GM18508 (cell line): Measurements from ENCODE around the gene FMN1.
A peak's percentile ranks its signal among the peaks of the same experiment; 100 is the strongest.

Experiments used
- ATAC-seq: cut with Tn5 transposase; IDR thresholded peaks from one replicate; pipeline ENCODE4 v1.9.1; 2021; ENCODE audit warnings: moderate number of reproducible peaks; ENCODE audit not compliant: insufficient read depth, unreplicated experiment

The FMN1 gene

GRCh38 chr15:32908135-32908801 is 286.2 kb downstream of the FMN1 start:
- ATAC-seq = peak; percentile 81

GRCh38 chr15:32905481-32905880 is 289.0 kb downstream of the FMN1 start:
- ATAC-seq = no peak

- no peak for ATAC-seq
Observed at GRCh38 chr15:32904448-32904847, 290.1 kb downstream of the FMN1 start.

GRCh38 chr15:32903591-32904290 is 290.8 kb downstream of the FMN1 start:
- no peak for ATAC-seq

- ATAC-seq = no peak
Observed at GRCh38 chr15:32901995-32902394, 292.5 kb downstream of the FMN1 start.

- no peak for ATAC-seq
Observed at GRCh38 chr15:32901192-32901591, 293.3 kb downstream of the FMN1 start.

GRCh38 chr15:32899126-32899596 is 295.4 kb downstream of the FMN1 start:
- ATAC-seq = no peak

- no peak for ATAC-seq
Observed at GRCh38 chr15:32898414-32898813, 296.1 kb downstream of the FMN1 start.

- ATAC-seq = no peak
Observed at GRCh38 chr15:32893421-32893820, 301.1 kb downstream of the FMN1 start.

- ATAC-seq = no peak
Observed at GRCh38 chr15:32889214-32889613, 305.3 kb downstream of the FMN1 start.

- ATAC-seq = no peak
Observed at GRCh38 chr15:32888221-32888761, 306.2 kb downstream of the FMN1 start.

- no peak for ATAC-seq
Observed at GRCh38 chr15:32887090-32887489, 307.4 kb downstream of the FMN1 start.

GRCh38 chr15:32886459-32886858 is 308.1 kb downstream of the FMN1 start:
- ATAC-seq = no peak

- ATAC-seq = no peak
Observed at GRCh38 chr15:32885713-32886112, 308.8 kb downstream of the FMN1 start.

- no peak for ATAC-seq
Observed at GRCh38 chr15:32884146-32884545, 310.4 kb downstream of the FMN1 start.

GRCh38 chr15:32882955-32883354 is 311.6 kb downstream of the FMN1 start:
- no peak for ATAC-seq

- no peak for ATAC-seq
Observed at GRCh38 chr15:32881528-32881927, 313.0 kb downstream of the FMN1 start.

- no peak for ATAC-seq
Observed at GRCh38 chr15:32880642-32881041, 313.9 kb downstream of the FMN1 start.

- no peak for ATAC-seq
Observed at GRCh38 chr15:32879980-32880379, 314.5 kb downstream of the FMN1 start.

GRCh38 chr15:32878869-32879805 is 315.4 kb downstream of the FMN1 start:
- no peak for ATAC-seq

- ATAC-seq = no peak
Observed at GRCh38 chr15:32878342-32878741, 316.2 kb downstream of the FMN1 start.
